CD4-positive, alpha-beta T cell treated with Interleukin-4 for 4 hours (primary cell): ENCODE data around the gene GMPPB.

Source experiments
- DNase-seq: peaks from one replicate; pipeline ENCODE4 v3.0.0-alpha.2; 2020

Gene GMPPB

GRCh38 chr3:49727924-49728361, 4.2 kb upstream of the GMPPB start:
- DNase-seq, result no peak

GRCh38 chr3:49727154-49727923, 3.6 kb upstream of the GMPPB start:
- no peak for DNase-seq

- no peak for DNase-seq
Measured at GRCh38 chr3:49725906-49726681, 2.3 kb upstream of the GMPPB start.

- DNase-seq, result peak; percentile 22
Measured at GRCh38 chr3:49724586-49724985, 835 bp upstream of the GMPPB start.

GRCh38 chr3:49723296-49723627, 489 bp downstream of the GMPPB start:
- DNase-seq, result peak; percentile 40

- DNase-seq, result no peak
Measured at GRCh38 chr3:49722896-49723295, 855 bp downstream of the GMPPB start.

- DNase-seq, result no peak
Measured at GRCh38 chr3:49721896-49722781, 1.6 kb downstream of the GMPPB start.

- no peak for DNase-seq
Measured at GRCh38 chr3:49721596-49721895, 2.2 kb downstream of the GMPPB start.

- no peak for DNase-seq
Measured at GRCh38 chr3:49720855-49721595, 2.7 kb downstream of the GMPPB start.

GRCh38 chr3:49719214-49719884, 4.4 kb downstream of the GMPPB start, which contains the start of gene AMIGO3:
Gene AMIGO3 (minus strand): TSS chr3:49719684. CDS start chr3:49719465, 219 bp downstream.
- peak; percentile 88 for DNase-seq

- no peak for DNase-seq
Measured at GRCh38 chr3:49718858-49719213, 4.9 kb downstream of the GMPPB start.

- DNase-seq, result no peak
Measured at GRCh38 chr3:49717959-49718857, 5.5 kb downstream of the GMPPB start.

GRCh38 chr3:49717211-49717958, 6.4 kb downstream of the GMPPB start:
- no peak for DNase-seq

- DNase-seq, result no peak
Measured at GRCh38 chr3:49716691-49717210, 7.0 kb downstream of the GMPPB start.

- no peak for DNase-seq
Measured at GRCh38 chr3:49716169-49716568, 7.6 kb downstream of the GMPPB start.

- DNase-seq, result no peak
Measured at GRCh38 chr3:49715611-49716121, 8.1 kb downstream of the GMPPB start.

- no peak for DNase-seq
Measured at GRCh38 chr3:49714728-49715550, 8.8 kb downstream of the GMPPB start.

GRCh38 chr3:49713336-49714105, 10.2 kb downstream of the GMPPB start:
- DNase-seq, result no peak
